Erythroblast (primary cell): ENCODE results near the gene SNTA1.
A peak's percentile ranks its signal among the peaks of the same experiment; 100 is the strongest.

ENCODE experiments used
- DNase-seq, 2 experiments: peaks; one replicate each; lab custom pipeline; 2025; lab: John Stamatoyannopoulos, UW
- GATA1 ChIP-seq: IDR thresholded peaks from 2 replicates; pipeline ENCODE4 v1.6.1; 2011; ENCODE audit warnings: low read depth, mild to moderate bottlenecking, control low read depth, low read length, moderate library complexity
- POLR2A ChIP-seq: IDR thresholded peaks from 2 replicates; pipeline ENCODE4 v1.6.1; 2011; ENCODE audit warnings: mild to moderate bottlenecking, low read length

The SNTA1 gene

GRCh38 chr20:33423141-33423834, 20.3 kb downstream of the SNTA1 start:
- peak; percentile 82 to 87 for DNase-seq
- TF ChIP-seq GATA1 (no peak), POLR2A (no peak)

DNA sequence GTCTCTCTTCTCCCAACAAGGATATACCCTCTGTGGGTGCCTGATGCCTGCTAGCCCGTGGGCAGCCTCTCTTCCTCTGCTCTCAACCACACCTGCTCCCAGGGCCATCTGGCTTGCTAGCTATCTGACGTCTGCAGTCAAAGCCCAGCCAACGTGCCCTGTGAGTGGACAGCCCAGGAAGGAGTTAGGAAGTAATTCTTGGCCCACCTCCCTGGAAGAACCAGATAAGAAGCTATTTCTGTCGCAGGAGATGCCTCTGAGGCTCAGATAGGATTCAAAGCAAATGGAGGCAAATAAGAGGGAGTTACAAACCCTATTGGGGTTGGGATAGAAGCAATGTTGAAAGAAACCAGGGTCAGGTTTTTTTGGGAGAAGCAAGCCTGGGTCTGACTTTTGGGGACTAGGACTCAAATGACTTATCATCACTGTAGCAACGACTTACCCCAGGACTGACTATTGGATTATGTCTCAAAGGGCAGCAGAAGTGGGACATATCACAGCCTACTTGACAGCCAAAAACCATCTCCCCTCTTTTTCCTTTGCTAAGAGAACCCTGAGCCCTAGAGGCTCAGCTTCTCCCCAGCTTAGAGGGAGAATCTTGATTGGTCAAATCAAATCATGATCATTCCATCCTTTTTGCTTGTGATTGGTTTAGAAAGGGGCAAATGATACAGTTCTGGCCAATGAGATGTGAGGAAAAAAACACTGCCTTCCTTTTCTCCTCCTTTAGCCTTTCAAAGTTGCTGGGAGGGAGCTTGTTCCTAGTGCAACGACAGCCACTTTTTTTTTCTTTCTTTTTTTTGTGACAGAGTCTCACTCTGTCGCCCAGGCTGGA, 24.2 kb downstream of the SNTA1 start:
- peak; percentile 87 to 93 for DNase-seq
- TF ChIP-seq POLR2A = no peak
- TF ChIP-seq GATA1 = no peak

DNA sequence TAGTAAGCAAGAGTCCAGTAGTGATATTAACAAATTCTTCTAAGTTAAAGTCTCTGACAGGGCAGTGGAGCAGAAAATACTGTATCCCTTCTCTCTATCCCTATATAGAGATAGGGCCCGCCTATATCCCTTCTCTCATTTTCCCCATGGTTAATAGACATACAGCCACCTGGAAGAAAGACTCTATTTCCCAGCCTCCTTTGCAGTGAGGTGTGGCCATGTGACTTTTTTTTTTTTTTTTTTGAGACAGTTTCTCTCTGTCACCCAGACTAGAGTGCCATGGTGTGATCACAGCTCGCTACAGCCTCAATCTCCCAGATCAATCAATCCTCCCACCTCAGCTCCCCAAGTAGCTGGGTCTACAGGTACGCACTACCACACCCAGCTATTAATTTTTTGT, 25.5 kb downstream of the SNTA1 start:
- no peak for DNase-seq
- TF ChIP-seq GATA1 (no peak), POLR2A (no peak)

GRCh38 chr20:33415948-33416347, 27.6 kb downstream of the SNTA1 start:
- DNase-seq = peak; percentile 33 to 47
- TF ChIP-seq POLR2A = no peak
- no peak for TF ChIP-seq GATA1

DNA sequence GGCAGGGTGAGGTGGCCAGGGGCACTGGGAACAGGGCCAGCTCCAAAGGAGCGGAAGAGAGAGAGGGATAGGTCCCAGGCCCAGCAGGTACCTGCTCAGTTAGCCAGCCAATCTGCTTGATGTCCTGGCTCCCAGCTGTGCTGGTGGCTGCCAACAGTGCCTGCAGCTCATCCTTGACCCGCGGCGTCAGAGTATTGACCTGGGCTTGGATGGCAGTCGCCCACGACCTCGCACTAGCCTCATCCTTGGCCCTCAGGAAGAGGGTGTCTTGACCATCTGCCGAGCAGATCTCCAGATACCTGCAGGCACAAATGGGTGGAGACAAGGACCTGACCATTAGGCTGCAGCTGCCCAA, 31.1 kb downstream of the SNTA1 start:
- TF ChIP-seq GATA1 = no peak
- TF ChIP-seq POLR2A = no peak
- no peak for DNase-seq

- no peak for DNase-seq
- TF ChIP-seq POLR2A (no peak), GATA1 (no peak)
Measured at GRCh38 chr20:33411711-33412483, 31.7 kb downstream of the SNTA1 start.

DNA sequence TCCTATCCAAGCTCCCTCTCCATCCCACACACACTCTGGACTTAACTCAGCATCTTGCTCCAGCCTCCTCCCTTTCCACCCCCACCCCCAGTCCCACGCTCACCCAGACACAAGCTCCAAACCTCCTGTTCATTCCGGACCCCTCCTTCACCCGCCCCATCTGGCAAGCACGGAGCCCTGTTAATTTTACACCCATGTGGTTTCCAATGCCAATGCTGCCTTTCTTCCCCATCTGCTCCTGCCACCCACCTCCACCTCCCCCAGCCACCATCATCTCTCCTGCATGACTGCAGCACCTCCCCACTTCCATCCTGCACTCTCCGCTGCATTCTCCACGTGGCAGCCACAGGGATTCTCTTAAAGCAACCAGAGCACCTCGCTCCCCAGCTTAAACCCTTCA, 32.3 kb downstream of the SNTA1 start:
- no peak for TF ChIP-seq POLR2A
- TF ChIP-seq GATA1 = no peak
- DNase-seq = no peak

- no peak for TF ChIP-seq GATA1
- TF ChIP-seq POLR2A = no peak
- DNase-seq = no peak
Measured at GRCh38 chr20:33410081-33410742, 33.4 kb downstream of the SNTA1 start.

DNA sequence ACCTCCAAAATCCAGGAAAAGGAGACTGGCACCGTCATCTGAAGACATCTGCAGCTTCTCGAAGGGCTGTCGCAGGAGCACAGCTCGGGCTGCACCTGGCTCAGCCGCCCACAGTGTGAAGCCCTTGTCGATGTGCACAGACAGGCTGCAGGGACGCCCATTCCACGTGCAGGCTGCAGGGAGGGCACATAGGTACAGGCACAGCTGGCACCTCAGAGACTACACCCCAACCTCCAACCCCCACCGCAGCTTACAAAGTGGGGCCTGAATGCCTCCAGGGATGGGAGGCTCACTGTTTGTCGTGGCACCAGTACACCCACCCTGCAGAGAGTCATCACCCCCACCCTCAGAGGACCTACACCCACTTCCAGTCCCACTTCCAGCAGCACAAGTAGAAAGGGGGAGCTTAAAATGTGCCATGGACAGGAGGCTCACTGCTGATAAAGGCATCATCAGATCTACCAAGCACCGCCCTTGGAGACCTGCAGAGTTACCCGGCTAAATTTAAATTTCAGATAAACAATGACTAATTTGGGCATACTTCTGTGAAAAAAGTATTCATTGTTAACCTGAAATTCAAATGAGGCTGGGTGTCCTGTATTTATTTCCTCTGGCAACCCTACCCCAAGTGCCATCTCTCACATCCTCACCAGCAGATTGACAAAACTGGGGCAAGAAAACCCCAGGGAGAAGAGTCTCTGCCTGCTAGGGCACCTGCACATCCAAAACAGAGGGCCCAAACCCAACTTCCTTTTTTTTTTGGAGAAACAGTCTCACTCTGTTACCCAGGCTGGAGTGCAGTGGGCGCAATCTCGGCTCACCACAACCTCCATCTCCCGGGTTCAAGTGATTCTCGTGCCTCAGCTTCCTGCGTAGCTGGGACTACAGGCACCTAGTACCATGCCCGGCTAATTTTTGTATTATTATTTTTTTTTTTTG, 34.6 kb downstream of the SNTA1 start:
- no peak for TF ChIP-seq GATA1
- no peak for TF ChIP-seq POLR2A
- DNase-seq = peak; percentile 19 to 62

- no peak for DNase-seq
- TF ChIP-seq POLR2A (no peak), GATA1 (no peak)
Measured at GRCh38 chr20:33408313-33408712, 35.2 kb downstream of the SNTA1 start.

- DNase-seq = no peak
- no peak for TF ChIP-seq POLR2A
Measured at GRCh38 chr20:33407796-33408195, 35.8 kb downstream of the SNTA1 start.

DNA sequence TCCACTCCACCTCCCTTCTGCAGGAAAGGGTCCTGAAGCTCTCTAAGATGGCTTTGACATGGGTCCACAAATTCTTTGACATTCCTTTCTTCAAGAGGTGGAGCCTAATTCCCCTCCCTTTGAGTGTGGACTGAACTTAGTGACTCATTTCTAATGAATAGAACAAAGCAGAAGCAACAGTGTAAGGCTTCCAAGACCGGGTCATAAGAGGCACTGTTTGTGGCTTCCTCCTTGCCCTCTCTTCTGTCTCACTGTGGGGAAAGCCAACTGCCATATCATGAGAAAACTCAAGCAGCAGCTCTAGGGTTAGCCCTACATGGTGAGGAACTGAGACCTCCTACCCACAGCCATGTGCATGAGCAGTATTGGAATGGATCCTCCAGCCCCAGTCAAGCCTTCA, 36.3 kb downstream of the SNTA1 start:
- TF ChIP-seq POLR2A (no peak), GATA1 (no peak)

More for the DNA sequence above, 36.3 kb downstream of the SNTA1 start:
- DNase-seq = no peak
